Measurements from ENCODE around the gene HLA-DRB1.

HLA-DRB1 gene

GRCh38 chr6:32635526-32636123, 46.0 kb upstream of the HLA-DRB1 start:
- TF ChIP-seq SIN3A (IDR thresholded peaks at IDR 0.05; ENCODE audit: borderline replicate concordance, insufficient read depth, low read length) (no peak), FOXP2 (optimal IDR thresholded peaks at IDR 0.05; ENCODE audit: borderline replicate concordance, extremely low read depth, extremely low read length, insufficient read depth) (no peak), TAF1 (IDR thresholded peaks at IDR 0.05; ENCODE audit: borderline replicate concordance, insufficient read depth, low read length) (no peak), POLR2AphosphoS5 (IDR thresholded peaks at IDR 0.05; ENCODE audit: low read depth, low read length) (no peak)
- TF ChIP-seq, protein P1, sequence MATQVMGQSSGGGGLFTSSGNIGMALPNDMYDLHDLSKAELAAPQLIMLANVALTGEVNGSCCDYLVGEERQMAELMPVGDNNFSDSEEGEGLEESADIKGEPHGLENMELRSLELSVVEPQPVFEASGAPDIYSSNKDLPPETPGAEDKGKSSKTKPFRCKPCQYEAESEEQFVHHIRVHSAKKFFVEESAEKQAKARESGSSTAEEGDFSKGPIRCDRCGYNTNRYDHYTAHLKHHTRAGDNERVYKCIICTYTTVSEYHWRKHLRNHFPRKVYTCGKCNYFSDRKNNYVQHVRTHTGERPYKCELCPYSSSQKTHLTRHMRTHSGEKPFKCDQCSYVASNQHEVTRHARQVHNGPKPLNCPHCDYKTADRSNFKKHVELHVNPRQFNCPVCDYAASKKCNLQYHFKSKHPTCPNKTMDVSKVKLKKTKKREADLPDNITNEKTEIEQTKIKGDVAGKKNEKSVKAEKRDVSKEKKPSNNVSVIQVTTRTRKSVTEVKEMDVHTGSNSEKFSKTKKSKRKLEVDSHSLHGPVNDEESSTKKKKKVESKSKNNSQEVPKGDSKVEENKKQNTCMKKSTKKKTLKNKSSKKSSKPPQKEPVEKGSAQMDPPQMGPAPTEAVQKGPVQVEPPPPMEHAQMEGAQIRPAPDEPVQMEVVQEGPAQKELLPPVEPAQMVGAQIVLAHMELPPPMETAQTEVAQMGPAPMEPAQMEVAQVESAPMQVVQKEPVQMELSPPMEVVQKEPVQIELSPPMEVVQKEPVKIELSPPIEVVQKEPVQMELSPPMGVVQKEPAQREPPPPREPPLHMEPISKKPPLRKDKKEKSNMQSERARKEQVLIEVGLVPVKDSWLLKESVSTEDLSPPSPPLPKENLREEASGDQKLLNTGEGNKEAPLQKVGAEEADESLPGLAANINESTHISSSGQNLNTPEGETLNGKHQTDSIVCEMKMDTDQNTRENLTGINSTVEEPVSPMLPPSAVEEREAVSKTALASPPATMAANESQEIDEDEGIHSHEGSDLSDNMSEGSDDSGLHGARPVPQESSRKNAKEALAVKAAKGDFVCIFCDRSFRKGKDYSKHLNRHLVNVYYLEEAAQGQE (IDR thresholded peaks at IDR 0.05; ENCODE audit: insufficient read depth in 1 of 2, low read depth in 2 of 2, low read length in 2 of 2), result no peak

DNA sequence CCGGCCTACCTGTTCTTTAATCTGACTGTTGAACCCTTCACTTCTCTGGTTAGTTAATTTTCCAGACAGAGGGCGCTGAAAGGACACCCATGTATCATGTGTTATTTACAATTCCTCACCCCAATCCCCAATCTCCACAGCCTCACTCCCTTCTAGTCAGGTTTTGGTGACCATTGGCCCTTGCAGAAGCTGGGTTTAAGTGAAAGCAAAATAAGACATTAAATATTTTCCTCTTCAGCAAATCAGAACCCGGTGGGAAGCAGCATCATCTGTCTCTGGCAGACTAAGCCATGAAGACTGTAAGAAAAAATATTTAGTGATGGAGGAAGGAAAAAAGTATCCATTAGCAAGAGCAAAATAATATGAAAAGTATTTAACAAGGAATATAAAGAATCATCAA, 38.2 kb upstream of the HLA-DRB1 start:
- TF ChIP-seq, protein P1 (IDR thresholded peaks at IDR 0.05; ENCODE audit: insufficient read depth in 1 of 2, low read depth in 2 of 2, low read length in 2 of 2), result no peak

GRCh38 chr6:32627249-32627648, 37.6 kb upstream of the HLA-DRB1 start:
- TF ChIP-seq, protein P1 (IDR thresholded peaks at IDR 0.05; ENCODE audit: insufficient read depth in 1 of 2, low read depth in 2 of 2, low read length in 2 of 2), result no peak
- TF ChIP-seq FOXP2 (optimal IDR thresholded peaks at IDR 0.05; ENCODE audit: borderline replicate concordance, extremely low read depth, extremely low read length, insufficient read depth), result no peak
- no peak for TF ChIP-seq POLR2AphosphoS5 (IDR thresholded peaks at IDR 0.05; ENCODE audit: low read depth, low read length)
- no peak for TF ChIP-seq TAF1 (IDR thresholded peaks at IDR 0.05; ENCODE audit: borderline replicate concordance, insufficient read depth, low read length)
- TF ChIP-seq SIN3A (IDR thresholded peaks at IDR 0.05; ENCODE audit: borderline replicate concordance, insufficient read depth, low read length), result no peak

DNA sequence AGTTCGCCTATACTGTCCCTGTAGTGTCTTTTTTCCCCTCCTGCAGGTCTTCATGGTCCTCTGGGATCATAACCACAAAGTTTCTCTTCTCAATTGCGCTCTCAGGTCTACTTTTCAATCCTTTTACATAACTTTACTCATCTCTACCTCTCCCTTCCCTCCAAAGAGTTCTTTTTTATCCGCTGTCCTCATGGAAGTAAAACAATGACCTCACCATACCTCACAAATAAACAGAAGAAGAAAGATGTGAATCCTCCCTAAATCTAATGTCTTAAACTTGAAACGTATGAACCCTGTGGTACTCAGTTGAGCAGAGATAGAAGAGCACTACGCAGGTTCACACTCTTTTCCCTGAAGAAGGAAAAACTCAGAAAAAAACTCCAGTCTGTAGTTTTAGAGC, 35.5 kb upstream of the HLA-DRB1 start:
- no peak for TF ChIP-seq TAF1 (IDR thresholded peaks at IDR 0.05; ENCODE audit: borderline replicate concordance, insufficient read depth, low read length)
- no peak for TF ChIP-seq SIN3A (IDR thresholded peaks at IDR 0.05; ENCODE audit: borderline replicate concordance, insufficient read depth, low read length)
- TF ChIP-seq, protein P1 (IDR thresholded peaks at IDR 0.05; ENCODE audit: insufficient read depth in 1 of 2, low read depth in 2 of 2, low read length in 2 of 2), result no peak
- no peak for TF ChIP-seq FOXP2 (optimal IDR thresholded peaks at IDR 0.05; ENCODE audit: borderline replicate concordance, extremely low read depth, extremely low read length, insufficient read depth)
- no peak for TF ChIP-seq POLR2AphosphoS5 (IDR thresholded peaks at IDR 0.05; ENCODE audit: low read depth, low read length)

- TF ChIP-seq FOXP2 (optimal IDR thresholded peaks at IDR 0.05; ENCODE audit: borderline replicate concordance, extremely low read depth, extremely low read length, insufficient read depth) (no peak), SIN3A (IDR thresholded peaks at IDR 0.05; ENCODE audit: borderline replicate concordance, insufficient read depth, low read length) (no peak), POLR2AphosphoS5 (IDR thresholded peaks at IDR 0.05; ENCODE audit: low read depth, low read length) (no peak), TAF1 (IDR thresholded peaks at IDR 0.05; ENCODE audit: borderline replicate concordance, insufficient read depth, low read length) (no peak)
- TF ChIP-seq, protein P1 (IDR thresholded peaks at IDR 0.05; ENCODE audit: insufficient read depth in 1 of 2, low read depth in 2 of 2, low read length in 2 of 2), result no peak
Measured at GRCh38 chr6:32624565-32624964, 34.9 kb upstream of the HLA-DRB1 start.
